Neural crest cell (in vitro differentiated cells): ENCODE measurements around the gene VAPA. TPM values are rescaled to one million over a fixed set of nuclear protein-coding genes. Genes with fewer than 3 reads are reported as not detected.

Experiments used
- DNase-seq: peaks from one replicate; pipeline ENCODE4 v3.0.0; 2021; ENCODE audit warnings: low read depth, mixed read lengths, low spot score
- H3K27ac Mint-ChIP-seq: one replicate; pipeline ENCODE4 v1.8.0; 2021; ENCODE audit warnings: mild to moderate bottlenecking, mixed read lengths; ENCODE audit not compliant: unreplicated experiment
- H3K27me3 Mint-ChIP-seq: 2 replicates; pipeline ENCODE4 v1.8.0; 2021; ENCODE audit warnings: low read depth, mild to moderate bottlenecking, mixed read lengths
- H3K36me3 Mint-ChIP-seq: 2 replicates; pipeline ENCODE4 v1.8.0; 2021; ENCODE audit warnings: low read depth, mild to moderate bottlenecking, mixed read lengths
- H3K4me1 Mint-ChIP-seq: 2 replicates; pipeline ENCODE4 v1.8.0; 2021; ENCODE audit warnings: mixed read lengths
- H3K4me3 Mint-ChIP-seq: one replicate; pipeline ENCODE4 v1.8.0; 2021; ENCODE audit warnings: mild to moderate bottlenecking, mixed read lengths
- H3K9me3 Mint-ChIP-seq: 2 replicates; pipeline ENCODE4 v1.8.0; 2021; ENCODE audit warnings: mixed read lengths
- total RNA-seq: library from RNA; stranded (reverse); gene quantifications from 2 replicates; pipeline ENCODE4 v1.2.1, GENCODE V29; 2021
- TF ChIP-seq, protein P1 (sequence below): fragments of 200-600 bp; sonication (generic); conservative IDR thresholded peaks from 2 replicates; pipeline ENCODE4 v1.5.0; 2021; ENCODE audit warnings: antibody characterized with exemption, mild to moderate bottlenecking

VAPA gene
- total RNA-seq, 1 donor from 2014 or later: 125 TPM

DNA sequence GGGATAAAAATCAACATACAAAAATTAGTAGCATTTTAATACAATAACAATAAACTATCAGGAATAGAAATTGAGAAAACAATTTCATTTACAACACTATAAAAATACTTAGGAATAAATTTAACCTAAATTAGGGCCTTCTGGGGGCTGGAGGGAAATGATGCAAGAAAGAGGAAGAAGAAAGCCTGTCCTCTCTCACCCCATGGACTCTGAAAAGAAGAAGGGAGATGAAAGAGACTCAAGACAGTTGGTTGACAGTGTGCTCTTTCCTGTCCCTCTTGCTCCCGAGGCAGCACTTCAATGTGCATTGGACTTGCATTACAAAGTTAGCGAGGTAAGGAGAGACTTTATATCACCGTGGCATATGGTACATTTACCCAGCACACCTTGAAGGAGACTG lies 88.5 kb downstream of the VAPA start:
- TF ChIP-seq, protein P1, sequence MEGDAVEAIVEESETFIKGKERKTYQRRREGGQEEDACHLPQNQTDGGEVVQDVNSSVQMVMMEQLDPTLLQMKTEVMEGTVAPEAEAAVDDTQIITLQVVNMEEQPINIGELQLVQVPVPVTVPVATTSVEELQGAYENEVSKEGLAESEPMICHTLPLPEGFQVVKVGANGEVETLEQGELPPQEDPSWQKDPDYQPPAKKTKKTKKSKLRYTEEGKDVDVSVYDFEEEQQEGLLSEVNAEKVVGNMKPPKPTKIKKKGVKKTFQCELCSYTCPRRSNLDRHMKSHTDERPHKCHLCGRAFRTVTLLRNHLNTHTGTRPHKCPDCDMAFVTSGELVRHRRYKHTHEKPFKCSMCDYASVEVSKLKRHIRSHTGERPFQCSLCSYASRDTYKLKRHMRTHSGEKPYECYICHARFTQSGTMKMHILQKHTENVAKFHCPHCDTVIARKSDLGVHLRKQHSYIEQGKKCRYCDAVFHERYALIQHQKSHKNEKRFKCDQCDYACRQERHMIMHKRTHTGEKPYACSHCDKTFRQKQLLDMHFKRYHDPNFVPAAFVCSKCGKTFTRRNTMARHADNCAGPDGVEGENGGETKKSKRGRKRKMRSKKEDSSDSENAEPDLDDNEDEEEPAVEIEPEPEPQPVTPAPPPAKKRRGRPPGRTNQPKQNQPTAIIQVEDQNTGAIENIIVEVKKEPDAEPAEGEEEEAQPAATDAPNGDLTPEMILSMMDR: no peak
- Mint-ChIP-seq H3K27ac (no peak overlapping the region), H3K36me3 (peaks cover 10% of the 10 kb centered on the region), H3K4me3 (no peak overlapping the region), H3K27me3 (no peaks in the 10 kb centered on the region), H3K4me1 (peaks cover 5% of the 10 kb centered on the region), H3K9me3 (peaks cover 15% of the 10 kb centered on the region)
- no peak for DNase-seq

DNA sequence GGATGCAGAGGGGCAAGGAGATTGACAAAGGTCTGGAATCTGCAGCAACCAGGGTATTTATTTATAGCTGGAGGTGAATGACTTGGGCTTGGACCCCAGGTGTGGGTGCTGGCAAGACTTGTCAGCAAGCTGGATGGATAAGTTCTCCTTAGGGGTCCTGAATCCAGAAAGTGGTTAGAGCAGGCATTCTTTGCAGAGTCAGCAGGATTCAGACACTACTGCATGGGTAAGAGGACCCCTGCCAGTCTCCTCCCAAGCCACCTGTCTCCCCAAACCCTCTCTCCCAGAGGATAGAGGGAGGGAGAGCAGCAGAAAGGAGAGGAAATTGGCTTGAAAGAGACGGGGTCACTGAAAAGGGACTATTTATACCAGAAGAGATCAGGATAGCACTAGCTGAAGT lies 89.5 kb downstream of the VAPA start:
- Mint-ChIP-seq H3K27me3 (no peaks in the 10 kb centered on the region), H3K4me1 (peaks cover 5% of the 10 kb centered on the region), H3K4me3 (no peak overlapping the region), H3K9me3 (peaks cover 13% of the 10 kb centered on the region), H3K27ac (no peak overlapping the region), H3K36me3 (peaks cover 7% of the 10 kb centered on the region)
- no peak for DNase-seq
- TF ChIP-seq, protein P1: no peak

DNA sequence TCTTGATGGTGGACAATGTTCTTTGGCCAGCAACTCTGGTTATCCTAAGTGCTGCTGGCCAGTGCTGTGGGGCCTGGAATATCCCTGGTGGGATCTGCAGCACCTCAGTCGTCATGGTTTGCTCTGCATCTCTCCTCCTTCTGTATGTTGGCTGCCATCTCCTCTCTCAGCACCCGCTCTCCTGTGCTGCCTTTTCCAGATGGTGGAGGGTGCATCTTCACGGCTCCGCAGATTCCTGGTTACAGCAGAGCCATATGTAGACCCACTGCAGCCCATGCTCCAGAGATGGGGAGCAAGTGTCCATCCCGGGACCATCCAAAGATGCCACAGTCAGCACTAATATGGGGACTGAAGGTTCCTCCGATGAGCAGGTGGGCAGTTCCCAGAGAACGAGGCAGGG lies 90.0 kb downstream of the VAPA start:
- no peak for DNase-seq

DNA sequence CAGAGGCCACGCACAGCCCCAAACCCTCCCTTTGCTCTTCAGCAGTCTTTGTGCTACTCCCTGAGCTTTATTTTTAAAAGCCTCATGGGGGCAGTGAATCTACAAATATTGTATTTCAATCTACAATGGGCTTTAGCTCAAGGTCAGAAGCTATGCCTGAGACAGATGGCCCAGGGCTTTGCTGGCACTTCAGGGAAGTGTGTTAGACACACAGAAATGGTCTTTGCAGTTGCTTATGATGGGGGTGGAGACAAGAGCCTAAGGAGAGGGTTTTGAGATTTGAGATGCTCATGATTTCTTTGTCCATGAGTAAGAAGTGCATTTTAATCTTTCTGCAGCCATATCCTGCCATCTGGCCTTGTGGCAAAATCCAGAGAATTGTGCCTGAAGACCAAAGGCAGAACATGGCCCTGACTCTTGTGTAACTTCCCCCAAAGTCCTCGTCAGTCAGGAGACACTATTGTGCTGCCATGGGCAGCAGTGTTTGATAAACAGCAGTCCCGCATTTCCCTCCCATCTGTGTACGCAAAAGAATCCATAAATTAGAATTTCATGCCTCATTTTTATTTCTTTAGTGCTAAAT lies 92.6 kb downstream of the VAPA start:
- DNase-seq: no peak
- H3K27me3 Mint-ChIP-seq: no peaks in the 10 kb centered on the region
- peak overlapping the region; percentile 77 for H3K27ac Mint-ChIP-seq
- peaks cover 5% of the 10 kb centered on the region for H3K4me1 Mint-ChIP-seq
- H3K36me3 Mint-ChIP-seq: no peaks in the 10 kb centered on the region
- H3K9me3 Mint-ChIP-seq: peaks cover 5% of the 10 kb centered on the region
- no peak overlapping the region for H3K4me3 Mint-ChIP-seq
- TF ChIP-seq, protein P1: no peak

More for the DNA sequence above, 90.0 kb downstream of the VAPA start:
- H3K27me3 Mint-ChIP-seq: no peaks in the 10 kb centered on the region
- TF ChIP-seq, protein P1: no peak
- H3K27ac Mint-ChIP-seq: no peak overlapping the region
- H3K36me3 Mint-ChIP-seq: peaks cover 6% of the 10 kb centered on the region
- H3K4me3 Mint-ChIP-seq: no peak overlapping the region
- peaks cover 12% of the 10 kb centered on the region for H3K9me3 Mint-ChIP-seq
- H3K4me1 Mint-ChIP-seq: peaks cover 5% of the 10 kb centered on the region

DNA sequence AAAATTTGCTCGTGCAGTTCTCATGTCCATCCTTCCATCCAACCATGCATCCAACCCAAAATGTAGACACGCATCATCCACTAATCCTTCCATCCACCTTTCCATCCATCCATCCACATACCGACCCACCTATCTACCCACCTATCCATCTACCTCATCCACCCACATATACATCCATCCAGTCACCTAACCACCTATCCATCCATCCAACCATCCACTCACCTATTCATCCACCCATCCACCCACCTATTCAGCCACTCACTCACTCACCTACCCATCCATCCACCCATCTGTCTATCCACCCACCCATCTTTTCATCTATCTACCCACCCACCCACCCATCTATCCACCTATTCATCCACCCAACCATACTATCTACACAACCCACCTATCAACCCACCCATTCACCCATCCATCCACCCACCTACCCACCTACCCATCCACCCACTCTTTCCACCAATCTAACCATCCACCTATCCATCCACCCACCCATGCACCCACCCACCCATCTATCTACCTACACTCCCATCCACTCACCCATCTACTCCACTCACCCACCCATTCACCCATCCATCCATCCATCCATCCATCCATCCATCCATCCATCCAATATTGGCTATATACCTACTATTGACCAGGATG lies 94.3 kb downstream of the VAPA start:
- H3K36me3 Mint-ChIP-seq: no peaks in the 10 kb centered on the region
- peaks cover 5% of the 10 kb centered on the region for H3K9me3 Mint-ChIP-seq
- TF ChIP-seq, protein P1: no peak
- peaks cover 5% of the 10 kb centered on the region for H3K4me1 Mint-ChIP-seq
- DNase-seq: no peak
- no peak overlapping the region for H3K4me3 Mint-ChIP-seq
- no peak overlapping the region for H3K27ac Mint-ChIP-seq
- H3K27me3 Mint-ChIP-seq: no peaks in the 10 kb centered on the region

Other genes with a start within 250 kb of the VAPA start
- 18.9 and 23.6 TPM in 2 replicates for gene RAB31, start 205.7 kb upstream of the VAPA start, total RNA-seq
- not detected in 2 replicates for gene TXNDC2, start 28.0 kb upstream of the VAPA start, total RNA-seq